Activated naive CD4-positive, alpha-beta T cell treated with anti-CD3 and anti-CD28 coated beads, Interleukin-2, amount 50 U/mL, for 72 hours (primary cell): ENCODE results near the gene DDR1. TPM values are rescaled to one million over a fixed set of nuclear protein-coding genes. Genes with fewer than 3 reads are reported as not detected.

Experiments
- ATAC-seq, 2 donors: fragments of 150-1000 bp; cut with Tn5 transposase; 2 replicates each; pipeline ENCODE4 v1.10.0; 2021; ENCODE audit warnings: mild to moderate bottlenecking in 2 of 2, moderate library complexity in 2 of 2
- DNase-seq, 2 donors: peaks; one replicate each; pipeline ENCODE4 v3.0.0; 2021 to 2022; ENCODE audit warnings: low spot score in 2 of 2
- H3K27ac Mint-ChIP-seq, 2 donors: one replicate each; pipeline ENCODE4 v1.8.0; 2022; ENCODE audit warnings: mild to moderate bottlenecking in 2 of 2, mixed read lengths in 2 of 2
- H3K36me3 Mint-ChIP-seq, 2 donors: one replicate each; pipeline ENCODE4 v1.8.0; 2022; ENCODE audit warnings: mixed read lengths in 2 of 2
- H3K9me3 Mint-ChIP-seq, 2 donors: one replicate each; pipeline ENCODE4 v1.8.0; 2022; ENCODE audit warnings: mixed read lengths in 2 of 2
- total RNA-seq, 2 donors: library from RNA; stranded (reverse); gene quantifications; one replicate each; pipeline ENCODE4 v1.2.3, GENCODE V29; 2022

Gene DDR1
- 10 to 100 TPM; 15.2 to 20.7 TPM for total RNA-seq

DNA sequence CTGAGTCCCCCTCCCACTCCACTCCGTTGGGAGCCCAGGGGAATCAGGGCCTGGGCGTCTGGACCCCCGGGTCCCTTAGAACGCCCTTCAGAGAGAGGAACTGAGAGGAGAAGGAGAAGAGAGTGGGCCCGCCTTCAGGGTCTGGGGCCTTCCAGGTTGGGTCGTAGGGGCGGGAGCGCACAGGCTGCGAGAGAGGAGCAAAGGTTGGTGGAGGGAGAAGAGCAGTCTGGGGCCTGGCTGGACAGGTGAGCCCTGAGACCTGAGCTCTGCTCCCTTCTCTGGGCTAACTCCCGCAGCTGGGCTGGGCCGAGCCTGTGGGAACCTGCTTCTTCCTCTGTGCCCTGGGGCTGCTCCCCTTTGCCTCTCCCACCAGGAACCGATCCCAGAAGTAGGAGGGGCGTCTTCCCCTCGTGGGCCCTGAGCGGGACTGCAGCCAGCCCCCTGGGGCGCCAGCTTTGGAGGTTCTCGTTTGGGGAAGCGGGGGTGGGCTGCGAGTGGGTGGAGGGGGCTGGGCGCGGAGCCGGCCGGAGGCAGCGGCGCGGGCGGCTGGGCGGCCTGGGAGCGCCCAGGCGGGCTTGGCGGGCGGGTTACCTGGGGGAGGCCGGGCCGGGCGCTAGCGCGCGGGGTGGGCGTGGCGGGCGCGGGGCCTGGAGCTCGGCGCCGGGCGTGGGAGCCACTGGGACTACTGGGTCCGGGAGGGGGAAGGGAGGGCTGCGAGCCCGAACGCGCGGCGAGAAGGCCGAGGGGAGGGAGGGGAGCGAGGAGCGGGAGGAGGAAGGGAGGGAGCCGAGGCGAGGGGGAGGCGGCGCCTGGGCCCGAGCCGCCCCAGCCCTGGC is at the start of gene DDR1:
DDR1 (plus strand) TSS at position 835 of the 836 bp plus-strand sequence. CDS start 4,211 bp downstream, outside the sequence.
- ATAC-seq (peak; percentile 49 to 63), DNase-seq (peak in 1 of 2 donors; percentile 25)
- H3K36me3 Mint-ChIP-seq, result no peaks in the 10 kb centered on the region
- H3K9me3 Mint-ChIP-seq, result no peaks in the 10 kb centered on the region
- H3K27ac Mint-ChIP-seq, result peak within 1 kb of the TSS; percentile 27 to 78

DNA sequence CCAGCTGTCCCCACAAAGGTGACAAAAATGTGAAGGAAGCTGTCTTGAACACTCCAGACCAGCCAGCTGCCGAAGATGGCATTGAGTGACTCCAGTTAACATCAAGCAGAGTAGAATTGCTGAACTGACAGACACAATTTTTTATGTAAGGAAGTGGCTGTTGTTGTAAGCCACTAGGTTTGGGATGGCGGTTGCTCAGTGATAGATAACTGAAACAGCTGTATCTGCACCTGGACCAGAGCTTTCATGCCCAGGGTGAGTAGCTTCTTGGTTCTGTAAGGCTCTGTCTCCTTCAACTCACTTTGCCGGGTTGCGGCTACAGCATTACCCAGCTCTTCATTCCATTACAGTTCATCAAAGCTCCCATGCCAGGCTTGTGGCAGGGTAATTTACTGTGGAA is 49.7 kb upstream of the DDR1 start:
- DNase-seq (no peak), ATAC-seq (peak; percentile 47 to 51)

DNA sequence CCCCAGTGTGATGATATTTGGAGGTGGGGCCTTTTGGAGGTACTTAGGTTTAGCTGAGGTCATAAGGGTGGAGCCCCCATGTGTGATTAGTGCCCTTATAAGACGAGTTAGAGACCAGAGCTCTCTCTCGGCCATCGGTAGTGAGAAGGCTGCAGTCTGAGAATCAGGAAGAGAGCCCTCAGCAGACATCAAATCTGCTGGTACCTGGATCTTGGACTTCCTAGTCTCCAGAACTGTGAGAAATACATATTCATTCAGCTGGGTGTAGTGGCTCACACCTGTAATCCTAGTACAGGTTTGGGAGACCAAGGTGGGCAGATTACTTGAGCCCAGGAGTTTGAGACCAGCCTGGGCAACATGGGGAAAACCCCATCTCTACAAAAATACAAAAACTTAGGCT is 48.7 kb upstream of the DDR1 start:
- Mint-ChIP-seq H3K9me3 (no peaks in the 10 kb centered on the region), H3K36me3 (peaks cover 2% of the 10 kb centered on the region in 2 donors), H3K27ac (no peak overlapping the region)
- DNase-seq, result no peak
- no peak for ATAC-seq

More for the DNA sequence above, 49.7 kb upstream of the DDR1 start:
- H3K36me3 Mint-ChIP-seq, result peaks cover 6 to 9% of the 10 kb centered on the region in 2 donors
- no peaks in the 10 kb centered on the region for H3K9me3 Mint-ChIP-seq
- peak overlapping the region in 1 of 2 donors; percentile 50 for H3K27ac Mint-ChIP-seq

DNA sequence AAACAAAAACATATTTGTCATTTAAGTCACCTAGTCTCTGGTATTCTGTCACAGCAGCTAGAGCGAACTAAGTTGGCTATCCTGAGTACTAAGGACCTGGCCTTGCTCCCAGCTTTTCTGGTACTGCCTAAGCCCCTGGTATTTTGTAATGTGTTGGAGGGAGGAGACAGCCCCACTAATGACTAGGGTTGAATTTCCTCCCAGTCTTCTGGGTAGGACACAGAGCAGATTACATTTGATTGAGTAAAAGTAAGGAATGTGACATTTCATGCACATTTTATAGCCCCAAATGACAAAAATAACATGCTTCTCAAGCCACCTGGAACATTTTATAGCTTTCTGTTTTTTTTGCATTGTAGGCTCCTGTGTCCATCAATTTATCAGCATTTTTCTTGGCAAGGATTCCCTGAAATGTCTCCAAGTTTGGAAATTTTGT is 47.9 kb upstream of the DDR1 start:
- H3K27ac Mint-ChIP-seq, result no peak overlapping the region
- H3K36me3 Mint-ChIP-seq, result no peaks in the 10 kb centered on the region
- DNase-seq (no peak), ATAC-seq (no peak)
- no peaks in the 10 kb centered on the region for H3K9me3 Mint-ChIP-seq

DNA sequence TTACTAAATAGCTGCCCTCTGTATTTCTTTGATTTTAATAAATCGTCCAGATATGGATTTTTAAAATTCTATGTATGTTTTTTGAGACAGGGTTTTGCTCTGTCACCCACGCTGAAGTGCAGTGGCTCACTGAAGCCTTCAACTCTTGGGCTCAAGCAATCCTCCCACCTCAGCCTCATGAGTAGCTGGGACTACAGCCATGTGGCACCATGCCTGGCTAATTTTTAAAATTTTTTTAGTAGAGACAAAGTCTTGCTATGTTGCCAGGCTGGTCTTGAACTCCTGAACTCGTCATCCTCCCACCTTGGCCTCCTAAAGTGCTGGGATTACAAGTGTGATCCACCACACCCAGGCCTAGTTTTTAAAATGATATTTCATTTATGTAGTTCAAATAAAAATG is 47.4 kb upstream of the DDR1 start:
- H3K36me3 Mint-ChIP-seq, result no peaks in the 10 kb centered on the region
- no peaks in the 10 kb centered on the region for H3K9me3 Mint-ChIP-seq
- no peak for ATAC-seq
- H3K27ac Mint-ChIP-seq, result no peak overlapping the region
- no peak for DNase-seq

DNA sequence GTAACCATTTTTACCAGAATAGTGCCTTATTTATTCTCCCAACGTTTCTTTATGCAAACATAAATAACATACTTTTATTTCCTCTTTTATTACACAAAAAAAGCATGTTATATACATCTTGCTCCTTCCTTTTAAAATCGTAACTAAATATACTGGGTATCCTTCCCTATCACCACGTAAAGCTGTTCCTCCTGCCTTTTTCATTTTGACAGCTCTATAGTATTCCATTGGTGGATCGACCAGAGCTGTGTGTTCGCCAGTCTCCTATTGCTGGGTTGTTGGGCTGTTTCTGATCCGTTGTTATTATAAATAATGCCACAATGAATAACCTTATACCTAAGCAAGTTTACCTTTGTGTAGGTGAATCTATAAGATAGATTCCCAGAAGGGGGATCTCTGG is 46.9 kb upstream of the DDR1 start:
- no peaks in the 10 kb centered on the region for H3K36me3 Mint-ChIP-seq
- ATAC-seq (no peak), DNase-seq (no peak)
- H3K9me3 Mint-ChIP-seq, result no peaks in the 10 kb centered on the region
- no peak overlapping the region for H3K27ac Mint-ChIP-seq

DNA sequence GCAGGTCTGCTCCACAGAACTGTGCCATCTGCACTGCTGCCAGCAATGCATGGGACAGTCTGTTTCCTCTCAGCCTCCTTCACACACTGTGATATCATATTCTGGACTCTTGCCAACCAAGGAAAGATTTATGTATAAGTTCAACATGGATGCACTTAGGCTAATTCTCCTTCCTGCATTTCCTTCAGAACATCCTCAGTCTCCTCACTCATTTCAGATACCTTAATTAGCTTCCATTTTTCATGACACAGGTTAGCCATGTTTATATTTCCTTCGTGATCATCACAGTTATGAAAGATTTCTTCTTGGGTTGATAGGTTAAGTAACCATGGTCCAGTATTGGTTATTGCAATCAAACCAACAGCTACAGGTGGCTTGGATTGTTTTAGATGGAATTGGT is 46.4 kb upstream of the DDR1 start:
- Mint-ChIP-seq H3K36me3 (no peaks in the 10 kb centered on the region), H3K27ac (no peak overlapping the region), H3K9me3 (no peaks in the 10 kb centered on the region)
- ATAC-seq (no peak), DNase-seq (no peak)

DNA sequence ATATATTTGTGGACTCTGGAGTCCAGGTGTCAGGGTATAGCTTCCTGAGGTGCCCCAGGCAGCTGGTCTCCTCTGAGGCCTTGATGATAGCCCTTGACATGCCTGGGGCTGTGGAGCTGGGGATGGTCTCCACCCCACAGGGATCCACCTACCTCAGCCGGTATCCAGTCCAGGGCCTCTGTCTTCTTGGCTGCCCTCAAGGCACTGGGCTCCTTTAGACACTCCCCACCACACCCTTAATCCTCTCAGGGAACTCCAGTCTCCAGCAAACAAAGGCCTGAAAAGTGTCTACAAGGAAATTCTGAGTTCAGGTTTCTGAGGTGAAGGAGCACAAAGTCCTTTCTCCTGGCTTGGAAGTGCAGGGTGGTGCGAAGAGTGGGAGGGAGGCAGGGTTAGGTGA is 44.6 kb upstream of the DDR1 start:
- DNase-seq, result no peak
- H3K27ac Mint-ChIP-seq, result peak overlapping the region in 1 of 2 donors; percentile 9
- no peaks in the 10 kb centered on the region for H3K9me3 Mint-ChIP-seq
- no peak for ATAC-seq
- no peaks in the 10 kb centered on the region for H3K36me3 Mint-ChIP-seq

DNA sequence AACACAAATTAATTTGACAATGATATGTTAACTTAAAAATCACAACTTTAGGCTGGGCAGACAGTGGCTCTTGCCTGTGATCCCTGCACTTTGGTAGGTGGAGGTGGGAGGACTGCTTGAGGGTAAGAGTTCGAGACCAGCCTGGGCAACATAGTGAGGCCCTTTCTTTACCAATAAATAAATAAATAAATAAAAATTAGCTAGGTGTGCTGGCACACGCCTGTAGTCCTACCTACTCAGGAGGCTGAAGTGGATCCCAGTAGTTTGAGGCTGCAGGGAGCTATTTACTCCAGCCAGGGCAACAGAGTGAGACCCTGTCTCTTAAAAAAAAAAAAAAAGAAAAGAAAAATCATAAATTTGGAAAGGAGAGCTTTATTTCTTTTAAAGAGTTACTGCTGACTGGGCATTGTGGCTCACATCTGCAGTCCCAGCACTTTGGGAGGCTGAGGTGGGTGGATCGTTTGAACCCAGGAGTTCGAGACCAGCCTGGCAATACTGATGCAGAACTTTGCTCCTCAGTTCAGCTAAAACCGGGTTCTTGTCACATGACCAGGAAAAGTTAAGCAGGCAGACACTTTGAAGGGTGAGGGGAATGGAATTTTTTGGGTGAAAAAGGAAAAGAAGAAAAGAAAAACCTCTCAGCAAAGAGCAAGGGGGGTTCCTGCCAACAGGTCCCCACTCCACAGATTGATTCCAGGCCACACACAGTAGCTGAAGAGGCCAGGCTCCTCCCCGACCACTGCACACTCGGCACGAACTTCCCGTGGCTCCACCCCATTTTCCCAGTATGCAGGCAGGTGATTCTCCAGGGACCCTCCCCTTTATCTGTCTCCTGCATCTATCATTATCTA is 44.0 kb upstream of the DDR1 start:
- ATAC-seq (no peak), DNase-seq (no peak)
- H3K9me3 Mint-ChIP-seq, result no peaks in the 10 kb centered on the region
- peak overlapping the region in 1 of 2 donors; percentile 9 for H3K27ac Mint-ChIP-seq
- no peaks in the 10 kb centered on the region for H3K36me3 Mint-ChIP-seq

DNA sequence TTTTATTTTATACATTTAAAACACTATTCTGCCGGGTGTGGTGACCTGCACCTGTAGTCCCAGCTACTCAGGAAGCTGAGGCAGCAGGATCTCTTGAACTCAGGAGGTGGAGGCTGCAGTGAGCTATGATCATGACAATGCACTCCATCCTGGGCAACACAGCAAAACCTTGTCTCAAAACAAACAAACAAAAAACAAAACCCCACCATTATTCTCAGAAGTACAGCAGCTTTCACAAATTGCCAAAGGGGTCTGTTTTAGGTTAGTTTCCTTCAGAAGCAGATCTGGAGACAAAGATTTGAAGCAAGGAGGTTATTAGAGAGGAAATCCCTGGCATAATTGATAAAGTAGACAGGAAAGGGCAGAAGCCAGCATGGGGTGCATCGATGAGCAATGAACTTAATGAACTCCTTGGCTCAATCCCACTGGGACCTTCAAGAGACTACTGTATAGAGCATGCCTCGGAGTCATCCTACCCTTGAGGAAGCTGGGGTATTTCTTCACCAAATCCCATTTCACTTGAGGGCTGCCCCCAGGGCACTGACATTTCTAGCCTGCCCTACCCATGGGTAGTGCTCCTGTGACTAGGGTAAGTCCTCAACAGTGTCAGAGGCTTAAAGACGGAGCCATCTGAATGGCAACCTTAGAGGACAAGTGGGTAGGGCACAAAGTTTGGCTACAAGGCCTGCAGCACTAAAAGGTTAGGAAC is 43.2 kb upstream of the DDR1 start:
- ATAC-seq (no peak), DNase-seq (no peak)
- Mint-ChIP-seq H3K27ac (peak overlapping the region in 1 of 2 donors; percentile 19), H3K36me3 (no peaks in the 10 kb centered on the region), H3K9me3 (no peaks in the 10 kb centered on the region)

DNA sequence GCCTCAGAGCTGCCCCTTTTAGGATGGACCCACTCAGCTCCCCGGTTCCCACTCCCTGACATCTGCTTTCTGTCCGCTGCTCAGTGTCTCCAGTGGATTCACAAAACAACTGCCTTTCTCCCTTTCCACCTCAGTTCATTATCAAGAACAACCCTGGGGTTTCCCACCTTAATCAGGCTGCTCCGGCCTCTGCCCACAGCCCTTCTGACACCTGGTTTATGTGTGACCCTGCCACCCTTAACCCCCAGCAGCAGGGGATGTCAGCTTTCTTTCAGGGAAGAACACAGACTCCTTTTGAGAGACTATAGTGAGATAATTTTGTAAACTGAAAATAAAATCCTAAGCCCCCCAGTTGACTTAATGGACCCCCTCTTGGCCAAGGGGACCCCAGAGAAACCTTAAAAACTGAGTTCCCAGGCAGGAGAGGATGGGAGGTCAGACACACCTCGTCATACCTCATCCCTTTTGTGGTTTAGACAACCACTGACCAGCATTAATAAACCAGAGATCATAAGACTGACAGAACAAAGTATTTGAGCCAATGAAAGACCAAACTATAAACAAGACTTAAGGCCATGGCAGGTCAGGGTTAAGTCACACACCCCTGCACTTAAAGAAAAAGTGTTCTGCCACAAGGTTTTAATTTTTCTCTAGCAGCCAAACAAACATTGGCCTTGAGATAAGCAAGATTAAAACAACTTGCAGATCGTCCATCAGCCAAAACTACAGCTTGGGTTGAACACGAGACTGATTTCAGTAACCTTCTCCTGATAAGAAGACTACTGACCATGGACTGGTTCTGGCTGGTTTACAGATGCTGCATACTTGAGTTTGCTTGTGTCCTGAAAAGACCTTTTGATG is 42.4 kb upstream of the DDR1 start:
- H3K36me3 Mint-ChIP-seq, result no peaks in the 10 kb centered on the region
- no peak overlapping the region for H3K27ac Mint-ChIP-seq
- no peak for DNase-seq
- no peaks in the 10 kb centered on the region for H3K9me3 Mint-ChIP-seq
- no peak for ATAC-seq

DNA sequence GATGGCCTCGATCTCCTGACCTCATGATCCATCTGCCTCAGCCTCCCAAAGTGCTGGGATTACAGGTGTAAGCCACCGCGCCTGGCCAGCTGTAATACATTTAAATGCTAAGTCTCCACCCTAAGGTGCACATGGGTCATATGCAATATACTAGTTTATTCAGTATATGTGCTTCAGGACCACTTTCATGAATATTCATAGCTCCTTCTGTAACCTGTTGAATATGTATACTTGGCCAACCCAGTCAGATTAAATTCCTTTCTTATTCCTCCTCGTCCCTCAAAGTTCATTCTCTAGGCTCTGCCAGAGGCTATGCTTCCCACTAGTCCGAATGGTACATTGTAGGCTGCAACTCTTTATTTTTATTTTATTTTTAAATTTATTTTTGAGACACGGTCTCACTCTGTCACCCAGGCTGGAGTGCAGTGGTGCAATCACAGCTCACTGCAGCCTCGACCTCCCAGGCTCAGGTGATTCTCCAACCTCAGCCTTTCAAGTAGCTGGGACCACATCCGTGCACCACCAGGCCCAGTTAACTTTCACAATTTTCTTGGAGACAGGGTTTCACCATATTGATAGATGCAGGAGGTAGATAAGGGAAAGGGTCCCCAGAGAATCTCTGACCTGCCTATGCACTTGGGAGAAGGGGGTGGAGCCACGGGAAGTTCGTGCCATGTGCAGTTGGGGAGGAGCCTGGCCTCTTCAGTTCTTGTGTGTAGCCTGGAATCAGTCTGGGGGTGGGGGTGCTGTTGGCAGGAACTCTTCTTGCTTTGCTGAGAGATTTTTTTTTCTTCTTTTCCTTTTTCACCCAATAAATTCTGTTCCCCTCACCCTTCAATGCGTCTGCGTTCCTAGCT is 41.3 kb upstream of the DDR1 start:
- Mint-ChIP-seq H3K27ac (peak overlapping the region in 1 of 2 donors; percentile 56), H3K36me3 (no peaks in the 10 kb centered on the region), H3K9me3 (no peaks in the 10 kb centered on the region)
- DNase-seq (no peak), ATAC-seq (peak; percentile 40 to 65)

DNA sequence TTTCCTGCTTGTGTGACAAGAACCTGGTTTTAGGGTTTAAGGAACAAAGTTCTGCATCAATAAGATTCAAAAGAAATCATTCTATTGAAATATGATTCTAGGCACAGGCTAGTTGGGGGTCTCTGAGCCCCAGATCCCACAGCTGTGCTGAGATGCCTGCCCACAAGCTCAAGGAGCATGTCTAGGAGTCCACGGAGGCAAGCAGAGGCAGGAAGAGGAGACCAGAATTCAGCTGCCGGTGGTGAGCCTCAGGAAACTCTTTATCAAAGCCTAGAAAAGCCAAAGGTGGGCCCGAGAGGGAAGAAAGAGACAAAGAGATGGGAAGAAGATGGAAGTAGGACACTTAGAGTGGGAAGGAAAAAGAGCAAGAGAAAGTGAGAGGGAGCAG is 40.7 kb upstream of the DDR1 start:
- DNase-seq (no peak), ATAC-seq (no peak)
- Mint-ChIP-seq H3K9me3 (no peaks in the 10 kb centered on the region), H3K36me3 (no peaks in the 10 kb centered on the region), H3K27ac (peak overlapping the region; percentile 56 to 58)

DNA sequence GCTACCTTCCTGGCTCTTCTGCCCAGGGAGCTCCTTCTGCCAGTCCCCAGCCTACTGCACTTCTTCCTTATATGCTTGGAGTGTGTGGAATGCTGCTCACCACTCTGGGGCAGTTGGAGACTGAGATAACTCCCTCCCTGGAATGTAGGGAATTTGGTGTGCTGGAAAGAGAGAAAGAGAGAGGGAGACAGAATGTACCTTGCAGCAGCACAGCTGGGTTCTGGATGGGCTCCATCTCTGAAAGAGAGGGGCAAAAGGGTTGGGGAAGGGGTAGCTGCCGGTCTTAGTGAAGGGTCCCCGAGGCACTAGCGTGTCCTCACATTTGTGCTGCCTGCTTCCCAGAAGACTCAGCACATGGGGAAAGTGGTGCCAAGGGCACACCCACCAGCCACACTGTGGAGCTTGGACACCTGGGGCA is 40.2 kb upstream of the DDR1 start:
- H3K9me3 Mint-ChIP-seq, result no peaks in the 10 kb centered on the region
- DNase-seq, result no peak
- H3K27ac Mint-ChIP-seq, result peak overlapping the region in 1 of 2 donors; percentile 56
- no peaks in the 10 kb centered on the region for H3K36me3 Mint-ChIP-seq
- ATAC-seq, result no peak

DNA sequence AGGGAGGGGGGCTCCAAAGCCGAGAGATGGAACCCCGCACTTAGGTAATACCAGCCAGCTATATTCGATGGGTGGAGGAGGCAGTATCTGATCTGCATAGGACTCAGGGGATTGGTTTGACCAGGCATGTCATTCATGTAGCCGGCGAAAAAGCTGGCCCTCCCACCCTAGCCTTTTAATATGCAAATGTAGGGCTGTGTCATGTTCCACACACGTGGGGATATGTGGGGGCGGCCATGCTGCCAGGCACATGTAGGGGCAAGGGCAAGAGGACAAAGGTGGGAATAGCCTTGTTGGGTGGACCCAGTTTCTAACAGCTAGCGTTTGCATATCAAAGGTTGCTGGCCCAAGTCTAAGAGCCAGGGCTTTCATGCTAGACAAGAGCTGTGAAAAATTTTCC is 39.1 kb upstream of the DDR1 start:
- peaks cover 0 to 5% of the 10 kb centered on the region in 2 donors for H3K9me3 Mint-ChIP-seq

More for the DNA sequence above, 39.1 kb upstream of the DDR1 start:
- no peak overlapping the region for H3K27ac Mint-ChIP-seq
- ATAC-seq (no peak), DNase-seq (no peak)
- H3K36me3 Mint-ChIP-seq, result peaks cover 0 to under 1% of the 10 kb centered on the region in 2 donors
